Motor neuron (in vitro differentiated cells): ENCODE data around the gene TMEM50B. TPM values are rescaled to one million over a fixed set of nuclear protein-coding genes. Genes with fewer than 3 reads are reported as not detected.
"Not testable (repeated sequence)": the region's sequence is repeated elsewhere in the genome, so short reads cannot be mapped to it uniquely, and the experiment has no call there.

Experiments used
- ATAC-seq, 8 experiments: fragments of 200-7000 bp; cut with Tn5 transposase; replicated peaks in 6 of 8; 2 replicates each; pipeline ENCODE4 v1.8.0; 2021; ENCODE audit warnings: mild to moderate bottlenecking in 8 of 8, moderate library complexity in 8 of 8
- H3K27ac ChIP-seq, 2 donors: fragments of 250-450 bp; sonication (Bioruptor Pico); 2 replicates each; pipeline ENCODE4 v1.9.0; 2021; ENCODE audit warnings: antibody characterized with exemption in 2 of 2, mild to moderate bottlenecking in 2 of 2, moderate library complexity in 1 of 2
- H3K4me1 ChIP-seq, 2 donors: fragments of 250-450 bp; sonication (Bioruptor Pico); replicated peaks in 1 of 2; 2 replicates each; pipeline ENCODE4 v1.6.1; 2021; ENCODE audit warnings: antibody characterized with exemption in 2 of 2, mild to moderate bottlenecking in 2 of 2, moderate library complexity in 1 of 2
- H3K4me3 ChIP-seq, 5 donors: fragments of 250-450 bp; sonication (Bioruptor Pico); 2 replicates each; pipeline ENCODE4 v1.9.0; 2021; ENCODE audit warnings: antibody characterized with exemption in 5 of 5, mild to moderate bottlenecking in 5 of 5, moderate library complexity in 4 of 5
- WGBS, 10 experiments: fragments of 450-650 bp; shearing (Covaris generic); methylation state at CpG; one replicate each; pipeline ENCODE4 v1.0.0; 2022; 5-methylcytosine and 5-hydroxymethylcytosine counted together
- in situ Hi-C, 9 experiments: fragments of 400-800 bp; cut with MboI; loops; one replicate each; pipeline ENCODE4 v1.15.0; 2021; ENCODE audit warnings: low sequenced_read_pairs in 9 of 9, low pct_unique_long_range_greater_than_20kb in 2 of 9; ENCODE audit not compliant: unreplicated experiment in 9 of 9
- total RNA-seq, 8 experiments: library from RNA; unstranded; fragments of 300-600 nt; gene quantifications; 2 replicates each; pipeline versions ENCODE4 v1.2.3 to v1.2.4, GENCODE V29; 2022

The TMEM50B gene
- 10 to 100 TPM; 18.5 to 57.6 (median 31.8) TPM for total RNA-seq

- H3K4me1 ChIP-seq = peaks cover 0 to 4% of the 10 kb centered on the region in 2 donors
- peak within 1 kb of the TSS; percentile 81 to 92 for H3K27ac ChIP-seq
- peak; percentile 89 to 96 (median 93) for ATAC-seq
- 0% methylated on average over 1 to 10 of the region's 93 CpGs; no CpG with 5 or more reads in 4 of the 10 experiments for WGBS, 10 experiments
- in situ Hi-C loops = no loop called here
- peak within 1 kb of the TSS; percentile 60 to 89 (median 83) for H3K4me3 ChIP-seq
These were observed at the start of gene TMEM50B for GRCh38 chr21:33479679-33480480. TMEM50B (minus strand) TSS chr21:33479974; CDS start chr21:33468885, 11,089 bp downstream.

- in situ Hi-C loops = no loop called here
- ATAC-seq = peak in 1 of 8 experiments; percentile 37
- peak overlapping the region; percentile 20 to 54 for H3K27ac ChIP-seq
- H3K4me1 ChIP-seq = peaks cover 16 to 18% of the 10 kb centered on the region in 2 donors
- WGBS, 10 experiments = 13 to 100% (median 78%) methylated on average over 1 of the region's 1 CpG; no CpG with 5 or more reads in 1 of the 10 experiments
- H3K4me3 ChIP-seq = no peak overlapping the region
These were observed 43.2 kb upstream of the TMEM50B start for GRCh38 chr21:33522953-33523349.

- peak in 5 of 8 experiments; percentile 70 to 87 (median 75) for ATAC-seq
- in situ Hi-C loops = no loop called here
- peaks cover 16 to 18% of the 10 kb centered on the region in 2 donors for H3K4me1 ChIP-seq
- H3K27ac ChIP-seq = peak overlapping the region; percentile 20 to 54
- 10 to 100% (median 87%) methylated on average over 1 to 5 of the region's 5 CpGs for whole genome bisulfite sequencing, 10 experiments
- H3K4me3 ChIP-seq = no peak overlapping the region
These were observed 42.7 kb upstream of the TMEM50B start for GRCh38 chr21:33522297-33522952.

- WGBS, 10 experiments = 93 to 100% (median 100%) methylated on average over 1 to 4 of the region's 4 CpGs; no CpG with 5 or more reads in 3 of the 10 experiments
- no peak overlapping the region for H3K4me3 ChIP-seq
- in situ Hi-C loops = no loop called here
- no peak overlapping the region for H3K27ac ChIP-seq
- ATAC-seq = no peak
- peaks cover 16 to 18% of the 10 kb centered on the region in 2 donors for H3K4me1 ChIP-seq
These were observed 39.1 kb upstream of the TMEM50B start for GRCh38 chr21:33518899-33519298.

- H3K4me1 ChIP-seq = no peaks in the 10 kb centered on the region
- in situ Hi-C loops = no loop called here
- H3K4me3 ChIP-seq = no peak overlapping the region
- 90 to 100% (median 100%) methylated on average over 1 to 2 of the region's 2 CpGs; no CpG with 5 or more reads in 4 of the 10 experiments for WGBS, 10 experiments
- H3K27ac ChIP-seq = no peak overlapping the region
- ATAC-seq = peak in 2 of 8 experiments; percentile 16 to 69
These were observed 34.5 kb upstream of the TMEM50B start for GRCh38 chr21:33514229-33514628.

GRCh38 chr21:33512481-33512880, 32.7 kb upstream of the TMEM50B start:
- H3K4me3 ChIP-seq = no peak overlapping the region
- no peak overlapping the region for H3K27ac ChIP-seq
- 93 to 100% (median 100%) methylated on average over 1 to 3 of the region's 3 CpGs for WGBS, 10 experiments
- H3K4me1 ChIP-seq = no peaks in the 10 kb centered on the region
- in situ Hi-C loops = no loop called here
- ATAC-seq = no peak

GRCh38 chr21:33511639-33512038, 31.9 kb upstream of the TMEM50B start:
- WGBS, 10 experiments = 10 to 95% (median 73%) methylated on average over 1 to 4 of the region's 4 CpGs; no CpG with 5 or more reads in 4 of the 10 experiments
- no peak overlapping the region for H3K27ac ChIP-seq
- no peaks in the 10 kb centered on the region for H3K4me1 ChIP-seq
- H3K4me3 ChIP-seq = no peak overlapping the region
- peak in 3 of 8 experiments; percentile 63 to 75 (median 74) for ATAC-seq
- in situ Hi-C loops = no loop called here

GRCh38 chr21:33510826-33511225, 31.1 kb upstream of the TMEM50B start:
- Histone ChIP-seq H3K4me3 (no peak overlapping the region), H3K27ac (no peak overlapping the region), H3K4me1 (no peaks in the 10 kb centered on the region)
- ATAC-seq = peak in 3 of 8 experiments; percentile 39 to 69 (median 60)
- in situ Hi-C loops = no loop called here
- WGBS, 10 experiments = 75 to 100% (median 94%) methylated on average over 1 to 8 of the region's 8 CpGs; no CpG with 5 or more reads in 2 of the 10 experiments

GRCh38 chr21:33507003-33507402, 27.2 kb upstream of the TMEM50B start:
- H3K27ac ChIP-seq, in situ Hi-C loops, ATAC-seq, H3K4me1 ChIP-seq, H3K4me3 ChIP-seq: not testable (repeated sequence)
- 83 to 100% (median 100%) methylated on average over 1 of the region's 1 CpG; no CpG with 5 or more reads in 2 of the 10 experiments for WGBS, 10 experiments

- Histone ChIP-seq H3K4me3 (no peak overlapping the region), H3K4me1 (no peaks in the 10 kb centered on the region), H3K27ac (no peak overlapping the region)
- ATAC-seq = no peak
- in situ Hi-C loops = no loop called here
- WGBS, 10 experiments = 90 to 100% (median 97%) methylated on average over 1 to 7 of the region's 8 CpGs
These were observed 26.1 kb upstream of the TMEM50B start for GRCh38 chr21:33505833-33506232.

- in situ Hi-C loops = no loop called here
- Histone ChIP-seq H3K4me1 (no peaks in the 10 kb centered on the region), H3K27ac (no peak overlapping the region), H3K4me3 (no peak overlapping the region)
- 61 to 97% (median 79%) methylated on average over 3 to 5 of the region's 7 CpGs; no CpG with 5 or more reads in 4 of the 10 experiments for WGBS, 10 experiments
- ATAC-seq = no peak
These were observed 16.6 kb upstream of the TMEM50B start for GRCh38 chr21:33496345-33496744.

GRCh38 chr21:33495743-33496142, 16.0 kb upstream of the TMEM50B start:
- no peak for ATAC-seq
- 20 to 67% (median 57%) methylated on average over 1 to 4 of the region's 4 CpGs; no CpG with 5 or more reads in 5 of the 10 experiments for WGBS, 10 experiments
- in situ Hi-C loops = no loop called here
- Histone ChIP-seq H3K27ac (no peak overlapping the region), H3K4me3 (no peak overlapping the region), H3K4me1 (peaks cover 0 to 2% of the 10 kb centered on the region in 2 donors)

- no peak overlapping the region for H3K27ac ChIP-seq
- no peak overlapping the region for H3K4me3 ChIP-seq
- WGBS, 10 experiments = 37 to 100% (median 84%) methylated on average over 1 to 3 of the region's 3 CpGs; no CpG with 5 or more reads in 4 of the 10 experiments
- H3K4me1 ChIP-seq = peaks cover 0 to 3% of the 10 kb centered on the region in 2 donors
- no peak for ATAC-seq
- in situ Hi-C loops = no loop called here
These were observed 14.0 kb upstream of the TMEM50B start for GRCh38 chr21:33493756-33494155.
